K562 (cell line): Measurements from ENCODE around the gene TEX101. TPM values are rescaled to one million over a fixed set of nuclear protein-coding genes. Genes with fewer than 3 reads are reported as not detected.
"Not testable (repeated sequence)": the region's sequence is repeated elsewhere in the genome, so short reads cannot be mapped to it uniquely, and the experiment has no call there.

Experiments used
- ATAC-seq: fragments of 200-7000 bp; cut with Tn5 transposase; 3 replicates; pipeline ENCODE4 v1.9.1; 2020; ENCODE audit warnings: moderate library complexity
- BruUV-seq: library from RNA; stranded (reverse); fragments of 400-500 nt; replicated peaks from 2 replicates; lab custom pipeline; 2021; lab: Mats Ljungman, UMichigan
- CTCF ChIA-PET: fragments of 300-600 bp; formaldehyde crosslinking; extraction: SDS; loops from one replicate; lab custom pipeline; 2021; ENCODE audit warnings: low intra/inter-chr PET ratio; lab: Yijun Ruan, JAX
- POLR2A ChIA-PET: fragments of 300-600, 350-650 bp; sonication (Branson Sonifier 250); formaldehyde crosslinking; extraction: SDS; loops from one replicate; lab custom pipeline; 2021; ENCODE audit warnings: antibody characterized with exemption, inconsistent platforms; lab: Yijun Ruan, JAX
- DNase-seq, 4 experiments: peaks; one replicate each; pipeline versions ENCODE4 v3.0.0 to v3.0.0-alpha.2; 2011 to 2018; ENCODE audit warnings: low spot score in 3 of 4, mixed read lengths in 3 of 4; ENCODE audit errors: extremely low read depth in 1 of 4
- FAIRE-seq: peaks from 2 replicates; lab custom pipeline; 2011; peaks lifted over from hg19 to GRCh38; lab: Jason Lieb, UNC
- H2AFZ ChIP-seq: 2 replicates; pipeline ENCODE4 v1.6.0; 2011; ENCODE audit warnings: low read depth, low read length, control low read depth, inconsistent platforms
- H3K27ac ChIP-seq: fragments of 200-600 bp; 3 replicates; pipeline ENCODE4 v1.8.0; 2011; ENCODE audit warnings: low read depth, mild to moderate bottlenecking, control low read depth, inconsistent platforms, low read length, moderate library complexity, mixed read lengths; ENCODE audit errors: extremely low read depth
- H3K27me3 ChIP-seq, 2 experiments: fragments of 300-600 bp in 1 of 2; 2 replicates in 1 of 2; 3 replicates in 1 of 2; pipeline versions ENCODE4 v1.6.0 to v1.8.0; 2011; ENCODE audit warnings: inconsistent platforms in 2 of 2, low read length in 2 of 2, mild to moderate bottlenecking in 1 of 2, mixed read lengths in 1 of 2, moderate library complexity in 1 of 2; ENCODE audit not compliant: control insufficient read depth in 2 of 2, insufficient read depth in 2 of 2
- H3K36me3 ChIP-seq: fragments of 300-600 bp; 3 replicates; pipeline ENCODE4 v1.8.0; 2011; ENCODE audit warnings: mild to moderate bottlenecking, low read length, inconsistent platforms; ENCODE audit not compliant: control insufficient read depth, insufficient read depth
- H3K4me1 ChIP-seq, 2 experiments: fragments of 200-600 bp in 1 of 2; replicated peaks in 1 of 2; 2 replicates in 1 of 2; 3 replicates in 1 of 2; pipeline versions ENCODE4 v1.5.1 to v1.8.0; 2011; ENCODE audit warnings: inconsistent platforms in 2 of 2, low read length in 2 of 2, mild to moderate bottlenecking in 1 of 2, mixed read lengths in 1 of 2, moderate library complexity in 1 of 2; ENCODE audit not compliant: control insufficient read depth in 2 of 2, insufficient read depth in 2 of 2
- H3K4me2 ChIP-seq: 2 replicates; pipeline ENCODE4 v1.6.1; 2011; ENCODE audit warnings: low read length, control low read depth, inconsistent platforms, mixed read lengths; ENCODE audit not compliant: insufficient read depth
- H3K4me3 ChIP-seq: fragments of 200-600 bp; sonication (generic), shearing (Covaris generic); 2 replicates; pipeline ENCODE4 v1.5.1; 2016; ENCODE audit warnings: control low read depth, inconsistent platforms
- H3K79me2 ChIP-seq: fragments of 200-600 bp; 3 replicates; pipeline ENCODE4 v1.8.0; 2011; ENCODE audit warnings: low read length, inconsistent platforms; ENCODE audit not compliant: control insufficient read depth, insufficient read depth
- H3K9ac ChIP-seq, 2 experiments: 2 replicates each; pipeline versions ENCODE4 v1.6.0 to v1.6.1; 2011; ENCODE audit warnings: low read depth in 2 of 2, low read length in 2 of 2, control low read depth in 1 of 2, inconsistent platforms in 1 of 2, mild to moderate bottlenecking in 1 of 2, mixed read lengths in 1 of 2; ENCODE audit not compliant: insufficient read depth in 1 of 2
- H3K9me1 ChIP-seq: one replicate; pipeline ENCODE4 v1.6.0; 2011; ENCODE audit warnings: inconsistent platforms, mild to moderate bottlenecking, low read length, moderate library complexity; ENCODE audit not compliant: control insufficient read depth, insufficient read depth
- H3K9me3 ChIP-seq: replicated peaks from 2 replicates; pipeline ENCODE4 v1.5.1; 2011; ENCODE audit warnings: low read depth, low read length, inconsistent platforms; ENCODE audit not compliant: control insufficient read depth, insufficient read depth
- H4K20me1 ChIP-seq: replicated peaks from 2 replicates; pipeline ENCODE4 v1.6.1; 2011; ENCODE audit warnings: low read length, inconsistent platforms, mixed read lengths; ENCODE audit not compliant: control insufficient read depth, insufficient read depth
- CBFA2T2 ChIP-seq: fragments of 450-650 bp; conservative IDR thresholded peaks from 2 replicates; pipeline ENCODE4 v1.6.1; 2017; ENCODE audit warnings: mild to moderate bottlenecking
- PKNOX1 ChIP-seq: fragments of 450-650 bp; IDR thresholded peaks from 2 replicates; pipeline ENCODE4 v1.6.1; 2016
- RAD51 ChIP-seq: fragments of 450-650 bp; IDR thresholded peaks from 2 replicates; pipeline ENCODE4 v1.7.1; 2016; ENCODE audit warnings: low read depth, mild to moderate bottlenecking, borderline replicate concordance
- TOE1 ChIP-seq, 2 experiments: fragments of 450-650 bp in 1 of 2; sonication (generic) in 1 of 2; formaldehyde crosslinking in 1 of 2; IDR thresholded peaks; 2 replicates each; pipeline versions ENCODE4 v1.7.1 to v1.8.0; 2016 to 2022; ENCODE audit warnings: borderline replicate concordance in 2 of 2, mild to moderate bottlenecking in 2 of 2, antibody characterized with exemption in 1 of 2, inconsistent platforms in 1 of 2, low read depth in 1 of 2, missing genetic modification reagents in 1 of 2, moderate library complexity in 1 of 2
- WGBS: fragments of 100-300 bp; shearing (Covaris generic); methylation state at CpG from one replicate; pipeline ENCODE4 v1.1.6; 2016; ENCODE audit warnings: low coverage, mixed read lengths; ENCODE audit not compliant: insufficient coverage; ENCODE audit errors: missing lambda C conversion rate; 5-methylcytosine and 5-hydroxymethylcytosine counted together
- in situ Hi-C: fragments of 300-500 bp; cut with MboI; formaldehyde crosslinking; loops from 4 replicates; pipeline ENCODE4 v1.15.0; 2018; ENCODE audit warnings: inconsistent platforms, mixed read lengths
- intact Hi-C: fragments of 100-400 bp; cut with micrococcal nuclease; formaldehyde crosslinking; loops from 2 replicates; pipeline ENCODE4 v1.14.2; 2022
- polyA plus RNA-seq, 8 experiments: library from polyadenylated mRNA; depleted of rRNA in 4 of 8; stranded (reverse) in 5 of 8; unstranded in 3 of 8; fragments of >200 nt; fragmentation: Nextera tagmentation in 2 of 8; fragmentation: Illumina TruSeq in 1 of 8; extraction: Ambion mirVana in 2 of 8; extraction: Trizol in 1 of 8; gene quantifications; 2 replicates each; pipeline versions ENCODE4 v1.2.1 to v1.2.3, GENCODE V29; 2011 to 2014; ENCODE audit warnings: inconsistent platforms in 1 of 8, missing spikeins in 1 of 8
- total RNA-seq, 7 experiments: library from RNA; depleted of rRNA in 6 of 7; stranded (reverse); fragments of >200 nt in 6 of 7; fragmentation: Illumina TruSeq in 2 of 7; extraction: Trizol in 2 of 7; gene quantifications; 2 replicates each; pipeline versions ENCODE4 v1.2.1 to v1.2.3, GENCODE V29; 2011 to 2021; ENCODE audit warnings: low replicate concordance in 1 of 7
- TF ChIP-seq, protein P1 (sequence below), 2 experiments: IDR thresholded peaks in 1 of 2; conservative IDR thresholded peaks in 1 of 2; 2 replicates each; pipeline ENCODE4 v1.6.1; 2016; ENCODE audit warnings: low read depth in 2 of 2, mild to moderate bottlenecking in 1 of 2, missing compliant biosample characterization in 1 of 2, missing genetic modification characterization in 1 of 2, moderate library complexity in 1 of 2
- TF ChIP-seq, protein P2 (sequence below): sonication (generic); formaldehyde crosslinking; IDR thresholded peaks from 2 replicates; pipeline ENCODE4 v1.5.0; 2020; ENCODE audit warnings: missing genetic modification reagents
- TF ChIP-seq, protein P3 (sequence below): fragments of 450-650 bp; formaldehyde crosslinking; IDR thresholded peaks from 2 replicates; pipeline ENCODE4 v1.4.0; 2020; ENCODE audit warnings: mild to moderate bottlenecking, mixed read lengths

TEX101 gene
- total and polyA plus RNA-seq, 9 of the 15 experiments (the other 6 are each of a cell fraction or from before 2014, with no cell fraction given), result 0.10 to 0.36 (median 0.14) TPM; not detected in 6

DNA sequence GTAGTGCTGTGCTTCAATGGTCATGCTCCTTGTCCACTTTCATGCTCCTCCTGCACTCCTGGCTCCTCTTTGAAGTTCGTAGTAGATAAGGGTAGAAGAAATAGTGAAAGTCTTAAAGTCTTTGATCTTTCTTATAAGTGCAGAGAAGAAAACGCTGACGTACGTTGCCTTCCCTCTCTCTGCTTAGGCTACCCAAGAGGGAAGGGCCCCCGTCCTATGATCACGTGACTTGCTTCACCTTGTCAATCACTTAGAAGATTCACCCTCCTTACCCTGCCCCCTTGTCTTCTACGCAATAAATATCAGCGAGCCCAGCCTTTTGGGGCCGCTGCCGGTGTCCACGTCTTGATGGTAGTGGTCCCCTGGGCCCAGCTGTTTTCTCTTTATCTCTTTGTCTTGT is 22.6 kb downstream of the TEX101 start:
- H2AFZ ChIP-seq; H3K4me1 ChIP-seq; H4K20me1 ChIP-seq; H3K79me2 ChIP-seq; in situ Hi-C loops; H3K9me3 ChIP-seq; H3K9ac ChIP-seq; CTCF ChIA-PET; BruUV-seq; H3K9me1 ChIP-seq; FAIRE-seq; H3K27ac ChIP-seq; H3K36me3 ChIP-seq; H3K4me3 ChIP-seq; H3K4me2 ChIP-seq; intact Hi-C loops; H3K27me3 ChIP-seq; DNase-seq; POLR2A ChIA-PET; ATAC-seq; TF ChIP-seq TOE1 (CRISPR knock-in tag; IDR thresholded peaks at IDR 0.05; ENCODE audit: borderline replicate concordance, low read depth): not testable (repeated sequence)
- peak; percentile 84 for TF ChIP-seq RAD51
- TF ChIP-seq, protein P1, sequence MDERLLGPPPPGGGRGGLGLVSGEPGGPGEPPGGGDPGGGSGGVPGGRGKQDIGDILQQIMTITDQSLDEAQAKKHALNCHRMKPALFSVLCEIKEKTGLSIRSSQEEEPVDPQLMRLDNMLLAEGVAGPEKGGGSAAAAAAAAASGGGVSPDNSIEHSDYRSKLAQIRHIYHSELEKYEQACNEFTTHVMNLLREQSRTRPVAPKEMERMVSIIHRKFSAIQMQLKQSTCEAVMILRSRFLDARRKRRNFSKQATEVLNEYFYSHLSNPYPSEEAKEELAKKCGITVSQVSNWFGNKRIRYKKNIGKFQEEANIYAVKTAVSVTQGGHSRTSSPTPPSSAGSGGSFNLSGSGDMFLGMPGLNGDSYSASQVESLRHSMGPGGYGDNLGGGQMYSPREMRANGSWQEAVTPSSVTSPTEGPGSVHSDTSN (CRISPR knock-in tag; IDR thresholded peaks at IDR 0.05; ENCODE audit: low read depth), result not testable (repeated sequence)
- TF ChIP-seq, protein P1 (tag; conservative IDR thresholded peaks at IDR 0.05; ENCODE audit: low read depth), result peak; percentile 29; the same call in 1 of the 2 replicates
- TF ChIP-seq CBFA2T2, result peak; percentile 53
- TF ChIP-seq TOE1 (IDR thresholded peaks at IDR 0.05; ENCODE audit: borderline replicate concordance), result peak; percentile 78; the same call in 1 of the 2 replicates
- TF ChIP-seq PKNOX1, result peak; percentile 50; the same call in 1 of the 2 replicates
- TF ChIP-seq, protein P2, sequence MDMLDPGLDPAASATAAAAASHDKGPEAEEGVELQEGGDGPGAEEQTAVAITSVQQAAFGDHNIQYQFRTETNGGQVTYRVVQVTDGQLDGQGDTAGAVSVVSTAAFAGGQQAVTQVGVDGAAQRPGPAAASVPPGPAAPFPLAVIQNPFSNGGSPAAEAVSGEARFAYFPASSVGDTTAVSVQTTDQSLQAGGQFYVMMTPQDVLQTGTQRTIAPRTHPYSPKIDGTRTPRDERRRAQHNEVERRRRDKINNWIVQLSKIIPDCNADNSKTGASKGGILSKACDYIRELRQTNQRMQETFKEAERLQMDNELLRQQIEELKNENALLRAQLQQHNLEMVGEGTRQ, result peak; percentile 53
- TF ChIP-seq, protein P3, sequence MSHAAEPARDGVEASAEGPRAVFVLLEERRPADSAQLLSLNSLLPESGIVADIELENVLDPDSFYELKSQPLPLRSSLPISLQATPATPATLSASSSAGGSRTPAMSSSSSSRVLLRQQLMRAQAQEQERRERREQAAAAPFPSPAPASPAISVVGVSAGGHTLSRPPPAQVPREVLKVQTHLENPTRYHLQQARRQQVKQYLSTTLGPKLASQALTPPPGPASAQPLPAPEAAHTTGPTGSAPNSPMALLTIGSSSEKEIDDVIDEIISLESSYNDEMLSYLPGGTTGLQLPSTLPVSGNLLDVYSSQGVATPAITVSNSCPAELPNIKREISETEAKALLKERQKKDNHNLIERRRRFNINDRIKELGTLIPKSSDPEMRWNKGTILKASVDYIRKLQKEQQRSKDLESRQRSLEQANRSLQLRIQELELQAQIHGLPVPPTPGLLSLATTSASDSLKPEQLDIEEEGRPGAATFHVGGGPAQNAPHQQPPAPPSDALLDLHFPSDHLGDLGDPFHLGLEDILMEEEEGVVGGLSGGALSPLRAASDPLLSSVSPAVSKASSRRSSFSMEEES (CRISPR knock-in tag), result peak; percentile 81
- WGBS, result 10% methylated on average over 11 of the region's 11 CpGs
